ENCODE measurements around the gene ST6GALNAC1. TPM values are rescaled to one million over a fixed set of nuclear protein-coding genes. Genes with fewer than 3 reads are reported as not detected.

ST6GALNAC1 gene
- 0.21 to 0.49 TPM (median 0.37 TPM) in 5 replicates for total RNA-seq (2022; extraction: Qiagen RNA extraction)

GRCh38 chr17:76643553-76644148 lies at the start of gene ST6GALNAC1:
Gene ST6GALNAC1 (minus strand): TSS chr17:76643757. CDS start chr17:76643638, 119 bp downstream.

GRCh38 chr17:76585649-76586593 lies 57.6 kb downstream of the ST6GALNAC1 start, which contains the start of gene ST6GALNAC2:
Gene ST6GALNAC2 (minus strand): TSS chr17:76585860. CDS start chr17:76585808, 52 bp downstream.

Other genes starting within 250 kb of the ST6GALNAC1 start
- gene UBE2O, start 190.6 kb downstream of the ST6GALNAC1 start, total RNA-seq (2022; extraction: Qiagen RNA extraction) = 23.1 to 32.6 TPM (median 29.5 TPM) in 5 replicates
- gene AANAT, start 176.2 kb downstream of the ST6GALNAC1 start, total RNA-seq (2022; extraction: Qiagen RNA extraction) = 0.20 to 0.81 TPM (median 0.64 TPM) in 4 of 5 replicates, not detected in the other
- 45.2 to 69.1 TPM (median 63.0 TPM) in 5 replicates for gene RHBDF2, start 142.3 kb downstream of the ST6GALNAC1 start, total RNA-seq (2022; extraction: Qiagen RNA extraction)
- gene CYGB, start 106.0 kb downstream of the ST6GALNAC1 start, total RNA-seq (2022; extraction: Qiagen RNA extraction) = 0.60 to 1.8 TPM (median 1.1 TPM) in 5 replicates
- gene PRCD, start 103.7 kb downstream of the ST6GALNAC1 start, total RNA-seq (2022; extraction: Qiagen RNA extraction) = not detected in 5 replicates
- gene ST6GALNAC2, start 57.9 kb downstream of the ST6GALNAC1 start, total RNA-seq (2022; extraction: Qiagen RNA extraction) = 0.23 to 0.61 TPM (median 0.33 TPM) in 5 replicates
- gene MXRA7, start 67.2 kb upstream of the ST6GALNAC1 start, total RNA-seq (2022; extraction: Qiagen RNA extraction) = 58.0 to 75.0 TPM (median 65.0 TPM) in 5 replicates
- 72.6 to 78.6 TPM (median 75.6 TPM) in 5 replicates for gene JMJD6, start 82.8 kb upstream of the ST6GALNAC1 start, total RNA-seq (2022; extraction: Qiagen RNA extraction)
- 56.4 to 59.8 TPM (median 59.0 TPM) in 5 replicates for gene METTL23, start 83.1 kb upstream of the ST6GALNAC1 start, total RNA-seq (2022; extraction: Qiagen RNA extraction)
- 395 to 461 TPM (median 439 TPM) in 5 replicates for gene SRSF2, start 93.6 kb upstream of the ST6GALNAC1 start, total RNA-seq (2022; extraction: Qiagen RNA extraction)
- 19.4 to 21.8 TPM (median 20.4 TPM) in 5 replicates for gene MFSD11, start 94.4 kb upstream of the ST6GALNAC1 start, total RNA-seq (2022; extraction: Qiagen RNA extraction)
- gene MGAT5B, start 224.6 kb upstream of the ST6GALNAC1 start, total RNA-seq (2022; extraction: Qiagen RNA extraction) = 15.2 to 23.1 TPM (median 22.1 TPM) in 5 replicates